Fibroblast of lung (primary cell): ENCODE data around the gene EBF3. TPM values are rescaled to one million over a fixed set of nuclear protein-coding genes. Genes with fewer than 3 reads are reported as not detected.

Source experiments
- DNase-seq, 2 donors: peaks; one replicate each; pipeline versions ENCODE4 v3.0.0 to v3.0.0-alpha.2; 2010; ENCODE audit warnings: low read depth in 2 of 2
- H2AFZ ChIP-seq: 2 replicates; pipeline ENCODE4 v1.5.1; 2012; ENCODE audit warnings: low read length, control low read depth, inconsistent platforms
- H3K27ac ChIP-seq: 2 replicates; pipeline ENCODE4 v1.5.1; 2011; ENCODE audit warnings: low read length, control low read depth; ENCODE audit not compliant: insufficient read depth
- H3K27me3 ChIP-seq: 2 replicates; pipeline ENCODE4 v1.5.1; 2011; ENCODE audit warnings: mild to moderate bottlenecking, low read length; ENCODE audit not compliant: control insufficient read depth, insufficient read depth
- H3K36me3 ChIP-seq: 2 replicates; pipeline ENCODE4 v1.5.1; 2011; ENCODE audit warnings: low read length; ENCODE audit not compliant: control insufficient read depth, insufficient read depth
- H3K4me1 ChIP-seq: 2 replicates; pipeline ENCODE4 v1.5.1; 2011; ENCODE audit warnings: low read length; ENCODE audit not compliant: control insufficient read depth, insufficient read depth; ENCODE audit errors: extremely low read depth
- H3K4me2 ChIP-seq: 2 replicates; pipeline ENCODE4 v1.5.1; 2011; ENCODE audit warnings: low read length, control low read depth; ENCODE audit not compliant: insufficient read depth; ENCODE audit errors: extremely low read depth
- H3K4me3 ChIP-seq, 4 experiments: fragments of 200-600 bp in 1 of 4; sonication (generic) in 1 of 4; replicated peaks in 1 of 4; 2 replicates each; pipeline ENCODE4 v1.5.1; 2011 to 2016; ENCODE audit warnings: low read length in 4 of 4, low read depth in 3 of 4, mild to moderate bottlenecking in 3 of 4, control low read depth in 2 of 4, inconsistent platforms in 1 of 4, mixed read lengths in 1 of 4; ENCODE audit not compliant: insufficient read depth in 1 of 4; ENCODE audit errors: control extremely low read depth in 1 of 4
- H3K79me2 ChIP-seq: 2 replicates; pipeline ENCODE4 v1.5.1; 2012; ENCODE audit warnings: mild to moderate bottlenecking, low read length, inconsistent platforms; ENCODE audit not compliant: control insufficient read depth, insufficient read depth
- H3K9ac ChIP-seq: 2 replicates; pipeline ENCODE4 v1.5.1; 2011; ENCODE audit warnings: mild to moderate bottlenecking, low read length, control low read depth; ENCODE audit not compliant: insufficient read depth
- H3K9me3 ChIP-seq: 2 replicates; pipeline ENCODE4 v1.5.1; 2012; ENCODE audit warnings: low read depth, low read length; ENCODE audit not compliant: control insufficient read depth, insufficient read depth
- H4K20me1 ChIP-seq: 2 replicates; pipeline ENCODE4 v1.5.1; 2011; ENCODE audit warnings: low read length; ENCODE audit not compliant: control insufficient read depth, insufficient read depth; ENCODE audit errors: extremely low read depth
- CTCF ChIP-seq, 2 donors: IDR thresholded peaks in 1 of 2; conservative IDR thresholded peaks in 1 of 2; 1 replicate in 1 of 2; 2 replicates in 1 of 2; pipeline ENCODE4 v1.5.1; 2011 to 2012; ENCODE audit warnings: low read length in 2 of 2, control low read depth in 1 of 2, inconsistent platforms in 1 of 2, low read depth in 1 of 2, mild to moderate bottlenecking in 1 of 2
- EZH2 ChIP-seq: IDR thresholded peaks from 2 replicates; pipeline ENCODE4 v1.5.1; 2012; ENCODE audit warnings: low read length, control low read depth, mild to moderate bottlenecking; ENCODE audit errors: missing control alignments
- polyA plus RNA-seq, 2 donors: library from polyadenylated mRNA; depleted of rRNA in 1 of 2; stranded (reverse) in 1 of 2; unstranded in 1 of 2; fragments of >200 nt; gene quantifications; 2 replicates each; pipeline ENCODE4 v1.2.1, GENCODE V29; 2011 to 2012; ENCODE audit warnings: missing spikeins in 1 of 2
- total RNA-seq: library from RNA; depleted of rRNA; stranded (reverse); fragments of >200 nt; gene quantifications from 2 replicates; pipeline ENCODE4 v1.2.1, GENCODE V29; 2014

Gene EBF3
- total and polyA plus RNA-seq, 2 donors (not counting 1 experiment from before 2014, with no cell fraction given), result 0.12 to 0.17 TPM

- Histone ChIP-seq H3K4me2 (no peak overlapping the region), H3K79me2 (no peaks in the 10 kb centered on the region), H4K20me1 (no peaks in the 10 kb centered on the region), H3K4me3 (no peak overlapping the region), H3K9me3 (no peaks in the 10 kb centered on the region), H3K36me3 (no peaks in the 10 kb centered on the region), H2AFZ (no peak overlapping the region), H3K27ac (no peak overlapping the region), H3K4me1 (no peaks in the 10 kb centered on the region), H3K27me3 (no peaks in the 10 kb centered on the region), H3K9ac (no peak overlapping the region)
- no peak for TF ChIP-seq EZH2
- no peak for TF ChIP-seq CTCF (conservative IDR thresholded peaks at IDR 0.05 in 1 of 2, IDR thresholded peaks at IDR 0.05 in 1 of 2; ENCODE audit: low read depth in 1 of 2, low read length in 2 of 2)
- no peak for DNase-seq
Measured at GRCh38 chr10:129926066-129927055, 37.7 kb downstream of the EBF3 start.

GRCh38 chr10:129924375-129925085 lies 39.5 kb downstream of the EBF3 start:
- H3K9me3 ChIP-seq, result no peaks in the 10 kb centered on the region
- no peaks in the 10 kb centered on the region for H3K27me3 ChIP-seq
- H3K27ac ChIP-seq, result no peak overlapping the region
- H4K20me1 ChIP-seq, result no peaks in the 10 kb centered on the region
- H3K36me3 ChIP-seq, result no peaks in the 10 kb centered on the region
- no peak overlapping the region for H3K4me2 ChIP-seq
- H3K79me2 ChIP-seq, result no peaks in the 10 kb centered on the region
- no peak overlapping the region for H2AFZ ChIP-seq
- no peak for TF ChIP-seq EZH2
- no peak for TF ChIP-seq CTCF (conservative IDR thresholded peaks at IDR 0.05 in 1 of 2, IDR thresholded peaks at IDR 0.05 in 1 of 2; ENCODE audit: low read depth in 1 of 2, low read length in 2 of 2)
- no peaks in the 10 kb centered on the region for H3K4me1 ChIP-seq
- no peak for DNase-seq
- H3K9ac ChIP-seq, result no peak overlapping the region
- H3K4me3 ChIP-seq, result no peak overlapping the region

GRCh38 chr10:129922598-129923123 lies 41.4 kb downstream of the EBF3 start:
- H3K79me2 ChIP-seq, result no peaks in the 10 kb centered on the region
- H3K4me3 ChIP-seq, result no peak overlapping the region
- H3K9me3 ChIP-seq, result no peaks in the 10 kb centered on the region
- no peak overlapping the region for H2AFZ ChIP-seq
- no peaks in the 10 kb centered on the region for H3K36me3 ChIP-seq
- H3K27ac ChIP-seq, result no peak overlapping the region
- H3K9ac ChIP-seq, result no peak overlapping the region
- TF ChIP-seq CTCF (conservative IDR thresholded peaks at IDR 0.05 in 1 of 2, IDR thresholded peaks at IDR 0.05 in 1 of 2; ENCODE audit: low read depth in 1 of 2, low read length in 2 of 2), result no peak
- no peak for DNase-seq
- H3K4me2 ChIP-seq, result no peak overlapping the region
- no peaks in the 10 kb centered on the region for H4K20me1 ChIP-seq
- no peaks in the 10 kb centered on the region for H3K4me1 ChIP-seq
- H3K27me3 ChIP-seq, result no peaks in the 10 kb centered on the region
